Endothelial cell (in vitro differentiated cells): Measurements from ENCODE around the gene ZYX. TPM values are rescaled to one million over a fixed set of nuclear protein-coding genes. Genes with fewer than 3 reads are reported as not detected.

Experiments
- DNase-seq: peaks from one replicate; pipeline ENCODE4 v3.0.0; 2021; ENCODE audit warnings: low spot score
- H3K27ac Mint-ChIP-seq: one replicate; pipeline ENCODE4 v1.8.0; 2021; ENCODE audit warnings: mixed read lengths, inconsistent platforms; ENCODE audit not compliant: unreplicated experiment
- H3K27me3 Mint-ChIP-seq: one replicate; pipeline ENCODE4 v1.8.0; 2021; ENCODE audit warnings: mild to moderate bottlenecking, moderate library complexity, mixed read lengths, inconsistent platforms; ENCODE audit not compliant: unreplicated experiment
- H3K36me3 Mint-ChIP-seq: one replicate; pipeline ENCODE4 v1.8.0; 2021; ENCODE audit warnings: mild to moderate bottlenecking, low read depth, mixed read lengths, inconsistent platforms; ENCODE audit not compliant: unreplicated experiment
- H3K4me1 Mint-ChIP-seq: one replicate; pipeline ENCODE4 v1.8.0; 2021; ENCODE audit warnings: mild to moderate bottlenecking, mixed read lengths, inconsistent platforms; ENCODE audit not compliant: unreplicated experiment
- H3K4me3 Mint-ChIP-seq: one replicate; pipeline ENCODE4 v1.8.0; 2021; ENCODE audit warnings: mild to moderate bottlenecking, mixed read lengths, inconsistent platforms; ENCODE audit not compliant: unreplicated experiment
- H3K9me3 Mint-ChIP-seq: one replicate; pipeline ENCODE4 v1.8.0; 2021; ENCODE audit warnings: mixed read lengths, inconsistent platforms; ENCODE audit not compliant: unreplicated experiment
- CTCF ChIP-seq: fragments of 200-600 bp; sonication (generic); IDR thresholded peaks from one replicate; pipeline ENCODE4 v1.5.0; 2021; ENCODE audit warnings: antibody characterized with exemption; ENCODE audit not compliant: unreplicated experiment
- total RNA-seq: library from RNA; stranded (reverse); fragmentation: NEBNext Ultra II Directional; extraction: Animal tissue kit (Norgen Biotek cat#: 25700); gene quantifications from one replicate; pipeline ENCODE4 v1.2.1, GENCODE V29; 2021; ENCODE audit not compliant: unreplicated experiment

ZYX gene
- total RNA-seq, 1 donor from 2014 or later = 237 TPM

DNA sequence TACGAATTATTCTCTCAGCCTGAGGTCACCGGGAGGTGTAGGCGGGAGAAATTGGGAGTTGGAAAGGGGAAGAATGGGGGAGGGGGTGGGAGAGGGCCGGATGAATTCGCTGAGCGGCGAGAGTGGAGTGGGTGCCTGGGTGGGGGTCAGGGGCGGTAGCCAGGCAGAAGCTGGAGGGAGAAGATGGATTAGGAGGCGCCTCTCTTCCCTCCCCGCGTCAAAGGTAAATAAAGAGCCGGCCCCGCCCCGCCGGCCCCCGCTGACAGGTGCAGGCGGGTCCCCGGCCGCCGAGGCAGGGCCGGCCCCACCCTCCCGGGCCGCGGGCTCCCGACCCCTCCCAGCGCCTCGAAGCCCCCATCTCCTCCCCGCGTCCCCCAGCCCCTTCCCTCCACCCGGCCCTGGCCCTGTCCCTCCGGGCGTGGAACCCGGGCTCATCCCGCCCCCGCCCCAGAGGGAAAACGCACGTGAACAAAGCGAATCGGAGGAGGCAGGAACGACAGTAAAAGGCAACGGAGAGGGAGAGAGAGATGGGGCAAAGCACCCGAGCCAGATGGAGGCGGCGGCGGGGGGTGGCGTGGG is 19.5 kb upstream of the ZYX start:
- peaks cover 8% of the 10 kb centered on the region for H3K36me3 Mint-ChIP-seq
- peaks cover 24% of the 10 kb centered on the region for H3K27me3 Mint-ChIP-seq
- DNase-seq = no peak
- H3K4me3 Mint-ChIP-seq = no peak overlapping the region
- TF ChIP-seq CTCF = no peak
- no peak overlapping the region for H3K27ac Mint-ChIP-seq
- no peaks in the 10 kb centered on the region for H3K9me3 Mint-ChIP-seq
- peaks cover 7% of the 10 kb centered on the region for H3K4me1 Mint-ChIP-seq

DNA sequence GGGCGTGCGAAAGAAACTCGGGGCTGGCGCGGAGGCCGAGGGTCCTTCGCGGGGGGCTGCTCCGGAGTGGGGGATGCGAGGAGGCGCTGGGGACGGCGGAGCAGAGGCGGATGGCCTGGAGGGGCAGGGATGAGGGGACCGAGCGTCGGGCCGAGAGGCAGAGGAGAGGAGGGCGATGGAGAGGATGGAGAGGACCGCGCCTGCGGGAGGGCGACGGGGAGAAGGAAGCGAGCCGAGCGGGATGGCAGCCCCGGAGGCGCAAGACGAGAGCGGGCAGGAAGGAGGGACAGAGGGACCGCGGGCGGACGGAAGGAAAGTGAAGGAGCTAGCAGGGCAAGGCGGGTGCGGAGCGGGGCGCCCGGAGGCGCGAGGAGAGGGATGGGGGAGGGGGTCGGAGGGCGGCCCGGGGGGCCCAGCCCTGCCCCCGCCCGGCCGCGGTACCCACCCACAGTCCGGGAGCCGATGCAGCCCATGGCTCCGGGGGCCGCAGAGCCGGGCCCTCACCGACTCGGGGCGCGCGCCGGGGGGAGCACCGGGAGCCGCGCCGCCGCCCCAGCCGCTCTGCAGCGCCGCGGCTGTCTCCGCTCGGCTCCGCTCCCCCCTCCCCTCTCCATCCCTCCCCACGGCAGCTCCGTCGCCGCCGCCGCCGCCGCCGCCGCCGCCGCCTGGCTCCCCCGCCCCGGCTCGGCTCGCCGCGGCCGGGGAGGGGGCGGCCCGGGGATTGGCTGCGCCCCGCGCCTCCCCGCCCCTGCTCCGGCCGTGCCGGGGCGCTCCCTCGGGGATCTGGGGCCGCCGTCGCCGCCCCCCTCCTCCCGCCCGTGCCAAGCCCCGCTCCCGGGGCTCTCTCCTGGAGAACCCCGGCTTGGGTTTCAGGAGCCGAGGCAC is 18.8 kb upstream of the ZYX start, which contains the start of gene FAM131B:
TSS of gene FAM131B (minus strand) at position 583 of the 885 bp plus-strand sequence. CDS start at position 473, 110 bp downstream.
- Mint-ChIP-seq H3K4me3 (peak within 1 kb of the TSS; percentile 70), H3K4me1 (peaks cover 7% of the 10 kb centered on the region), H3K36me3 (peaks cover 8% of the 10 kb centered on the region), H3K27ac (no peak within 1 kb of the TSS), H3K9me3 (no peaks in the 10 kb centered on the region), H3K27me3 (peaks cover 24% of the 10 kb centered on the region)
- DNase-seq = no peak
- TF ChIP-seq CTCF = no peak

GRCh38 chr7:143363016-143363937 is 17.9 kb upstream of the ZYX start:
- Mint-ChIP-seq H3K4me1 (peaks cover 7% of the 10 kb centered on the region), H3K4me3 (peak overlapping the region; percentile 66), H3K36me3 (peaks cover 8% of the 10 kb centered on the region), H3K27me3 (peaks cover 24% of the 10 kb centered on the region), H3K9me3 (no peaks in the 10 kb centered on the region), H3K27ac (no peak overlapping the region)
- DNase-seq = no peak
- TF ChIP-seq CTCF = no peak

GRCh38 chr7:143367972-143368371 is 13.2 kb upstream of the ZYX start:
- DNase-seq = no peak
- H3K27ac Mint-ChIP-seq = no peak overlapping the region
- no peak for TF ChIP-seq CTCF
- H3K4me1 Mint-ChIP-seq = peaks cover 24% of the 10 kb centered on the region
- H3K27me3 Mint-ChIP-seq = peaks cover 7% of the 10 kb centered on the region
- no peak overlapping the region for H3K4me3 Mint-ChIP-seq
- H3K9me3 Mint-ChIP-seq = no peaks in the 10 kb centered on the region
- peaks cover 3% of the 10 kb centered on the region for H3K36me3 Mint-ChIP-seq
